H9 (cell line): Measurements from ENCODE around the gene PRSS23. TPM values are rescaled to one million over a fixed set of nuclear protein-coding genes. Genes with fewer than 3 reads are reported as not detected.

Source experiments
- DNase-seq: peaks from one replicate; pipeline ENCODE4 v3.0.0-alpha.2; 2017
- H2AFZ ChIP-seq: one replicate; pipeline ENCODE4 v1.6.1; 2013; ENCODE audit warnings: mild to moderate bottlenecking, low read length, control low read depth, moderate library complexity
- H2AK5ac ChIP-seq: 2 replicates; pipeline ENCODE4 v1.6.1; 2013; ENCODE audit warnings: low read length, control low read depth, mixed read lengths; ENCODE audit not compliant: insufficient read length
- H2BK120ac ChIP-seq: one replicate; pipeline ENCODE4 v1.6.1; 2013; ENCODE audit warnings: low read depth, mild to moderate bottlenecking, low read length, control low read depth, inconsistent platforms; ENCODE audit not compliant: poor library complexity, severe bottlenecking
- H2BK12ac ChIP-seq: 2 replicates; pipeline ENCODE4 v1.6.1; 2013; ENCODE audit warnings: low read length, control low read depth, mixed read lengths, low read depth; ENCODE audit not compliant: insufficient read length
- H2BK15ac ChIP-seq: 2 replicates; pipeline ENCODE4 v1.6.1; 2013; ENCODE audit warnings: low read depth, low read length, control low read depth
- H2BK20ac ChIP-seq: one replicate; pipeline ENCODE4 v1.6.1; 2013; ENCODE audit warnings: low read depth, mild to moderate bottlenecking, low read length, control low read depth, inconsistent platforms; ENCODE audit not compliant: poor library complexity, severe bottlenecking
- H2BK5ac ChIP-seq: 2 replicates; pipeline ENCODE4 v1.6.1; 2013; ENCODE audit warnings: low read length, control low read depth, mixed read lengths; ENCODE audit not compliant: insufficient read length
- H3K14ac ChIP-seq: 2 replicates; pipeline ENCODE4 v1.6.1; 2013; ENCODE audit warnings: low read length, control low read depth; ENCODE audit not compliant: insufficient read depth
- H3K18ac ChIP-seq: 2 replicates; pipeline ENCODE4 v1.6.1; 2013; ENCODE audit warnings: low read depth, mild to moderate bottlenecking, mixed read lengths, low read length, control low read depth; ENCODE audit not compliant: insufficient read length
- H3K23ac ChIP-seq: 2 replicates; pipeline ENCODE4 v1.6.1; 2013; ENCODE audit warnings: low read length, control low read depth, mixed read lengths, low read depth; ENCODE audit not compliant: insufficient read length
- H3K23me2 ChIP-seq: 2 replicates; pipeline ENCODE4 v1.6.1; 2013; ENCODE audit warnings: low read depth, mild to moderate bottlenecking, mixed read lengths, low read length, control low read depth; ENCODE audit not compliant: insufficient read length, poor library complexity, severe bottlenecking
- H3K27ac ChIP-seq: 2 replicates; pipeline ENCODE4 v1.5.1; 2013; ENCODE audit warnings: low read length, control low read depth, mixed read lengths, low read depth; ENCODE audit not compliant: insufficient read length
- H3K27me3 ChIP-seq: 2 replicates; pipeline ENCODE4 v1.6.1; 2013; ENCODE audit warnings: low read length, control low read depth, inconsistent platforms; ENCODE audit not compliant: insufficient read depth
- H3K4ac ChIP-seq: 2 replicates; pipeline ENCODE4 v1.6.1; 2013; ENCODE audit warnings: low read depth, mild to moderate bottlenecking, control low read depth, inconsistent platforms, low read length, moderate library complexity
- H3K4me1 ChIP-seq: 2 replicates; pipeline ENCODE4 v1.6.1; 2013; ENCODE audit warnings: low read length, control low read depth, inconsistent platforms; ENCODE audit not compliant: insufficient read depth
- H3K4me2 ChIP-seq: 2 replicates; pipeline ENCODE4 v1.6.1; 2013; ENCODE audit warnings: low read length, control low read depth, mixed read lengths; ENCODE audit not compliant: insufficient read length, insufficient read depth
- H3K56ac ChIP-seq: 2 replicates; pipeline ENCODE4 v1.6.1; 2013; ENCODE audit warnings: low read depth, mild to moderate bottlenecking, mixed read lengths, low read length, control low read depth; ENCODE audit not compliant: insufficient read length
- H3K79me1 ChIP-seq: 2 replicates; pipeline ENCODE4 v1.6.1; 2013; ENCODE audit warnings: low read depth, mild to moderate bottlenecking, moderate library complexity, low read length, control low read depth, inconsistent platforms; ENCODE audit not compliant: insufficient read depth, poor library complexity, severe bottlenecking
- H3K79me2 ChIP-seq: 2 replicates; pipeline ENCODE4 v1.6.1; 2013; ENCODE audit warnings: low read length, control low read depth, inconsistent platforms; ENCODE audit not compliant: insufficient read depth
- H3K9ac ChIP-seq: 2 replicates; pipeline ENCODE4 v1.6.1; 2013; ENCODE audit warnings: low read length, control low read depth, mixed read lengths; ENCODE audit not compliant: insufficient read length; ENCODE audit errors: extremely low read depth
- H3K9me3 ChIP-seq: one replicate; pipeline ENCODE4 v1.6.1; 2013; ENCODE audit warnings: low read depth, low read length, inconsistent platforms; ENCODE audit not compliant: control insufficient read depth
- H3T11ph ChIP-seq: one replicate; pipeline ENCODE4 v1.6.1; 2013; ENCODE audit warnings: mild to moderate bottlenecking, low read length, control low read depth, inconsistent platforms
- H4K20me1 ChIP-seq: one replicate; pipeline ENCODE4 v1.6.1; 2013; ENCODE audit not compliant: control insufficient read depth, insufficient read length, insufficient read depth
- H4K5ac ChIP-seq: 2 replicates; pipeline ENCODE4 v1.6.1; 2013; ENCODE audit warnings: low read depth, mild to moderate bottlenecking, mixed read lengths, low read length, control low read depth; ENCODE audit not compliant: insufficient read length
- H4K8ac ChIP-seq: replicated peaks from 2 replicates; pipeline ENCODE4 v1.6.1; 2013; ENCODE audit warnings: low read length, control low read depth, mixed read lengths, low read depth; ENCODE audit not compliant: insufficient read length
- H4K91ac ChIP-seq: 2 replicates; pipeline ENCODE4 v1.6.1; 2013; ENCODE audit warnings: low read depth, mild to moderate bottlenecking, moderate library complexity, mixed read lengths, low read length, control low read depth; ENCODE audit not compliant: insufficient read length
- H3K27ac Mint-ChIP-seq, 3 experiments: 2 replicates in 2 of 3; 3 replicates in 1 of 3; pipeline ENCODE4 v1.8.0; 2020 to 2021; ENCODE audit warnings: mixed read lengths in 3 of 3, mild to moderate bottlenecking in 1 of 3, moderate library complexity in 1 of 3
- H3K27me3 Mint-ChIP-seq: 2 replicates; pipeline ENCODE4 v1.8.0; 2021; ENCODE audit warnings: low read depth, mild to moderate bottlenecking, moderate library complexity, mixed read lengths
- H3K36me3 Mint-ChIP-seq, 3 experiments: 2 replicates in 2 of 3; 3 replicates in 1 of 3; pipeline ENCODE4 v1.8.0; 2020 to 2021; ENCODE audit warnings: low read depth in 3 of 3, mixed read lengths in 3 of 3; ENCODE audit not compliant: insufficient read depth in 1 of 3
- H3K4me1 Mint-ChIP-seq, 2 experiments: 2 replicates each; pipeline ENCODE4 v1.8.0; 2020; ENCODE audit warnings: mixed read lengths in 2 of 2
- H3K4me3 Mint-ChIP-seq, 2 experiments: 2 replicates in 1 of 2; 3 replicates in 1 of 2; pipeline ENCODE4 v1.8.0; 2020 to 2021; ENCODE audit warnings: mild to moderate bottlenecking in 2 of 2, mixed read lengths in 2 of 2, moderate library complexity in 1 of 2
- H3K9me3 Mint-ChIP-seq, 2 experiments: 2 replicates in 1 of 2; 3 replicates in 1 of 2; pipeline ENCODE4 v1.8.0; 2020; ENCODE audit warnings: mild to moderate bottlenecking in 2 of 2, mixed read lengths in 2 of 2, moderate library complexity in 1 of 2
- WGBS: extraction: QIAGEN DNeasy Blood & Tissue Kit; methylation state at CpG from one replicate; pipeline ENCODE4 v1.1.7; 2013; ENCODE audit warnings: missing lambda C conversion rate, low lambda C conversion rate, mixed read lengths; ENCODE audit not compliant: insufficient read length; ENCODE audit errors: extremely low coverage; 5-methylcytosine and 5-hydroxymethylcytosine counted together
- total RNA-seq: library from RNA; stranded (reverse); gene quantifications from 2 replicates; pipeline ENCODE4 v1.2.1, GENCODE V29; 2021
- TF ChIP-seq, protein P1 (sequence below): fragments of 200-600 bp; sonication (generic); conservative IDR thresholded peaks from 3 replicates; pipeline ENCODE4 v1.8.0; 2021; ENCODE audit warnings: antibody characterized with exemption, mild to moderate bottlenecking

The PRSS23 gene
- total RNA-seq, 1 experiment from 2014 or later: 6.9 TPM

DNA sequence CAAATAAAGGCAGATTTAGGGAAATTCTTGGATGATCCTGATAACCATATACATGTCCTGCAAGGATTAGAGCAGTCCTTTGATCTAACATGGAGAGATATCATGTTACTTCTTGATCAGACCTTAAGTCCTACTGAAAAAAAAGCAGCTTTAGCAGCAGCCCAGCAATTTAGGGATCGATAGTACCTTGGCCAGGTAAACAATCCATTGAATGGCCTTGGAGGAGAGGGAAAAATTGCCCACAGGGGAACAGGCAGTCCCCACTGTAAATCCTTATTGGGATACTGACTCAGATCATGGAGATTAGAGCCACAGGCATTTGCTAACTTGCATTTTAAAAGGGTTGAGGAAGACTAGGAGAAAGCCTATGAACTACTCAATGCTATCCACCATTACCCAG is 47.8 kb downstream of the PRSS23 start:
- no peak for DNase-seq
- Histone ChIP-seq H3K4ac (no peak overlapping the region), H2AFZ (no peak overlapping the region), H4K20me1 (no peaks in the 10 kb centered on the region), H2BK12ac (no peak overlapping the region), H4K8ac (no peak overlapping the region), H3K14ac (no peak overlapping the region), H3K27ac (no peak overlapping the region), H3K56ac (no peak overlapping the region), H2AK5ac (no peak overlapping the region), H2BK120ac (no peak overlapping the region), H2BK20ac (no peak overlapping the region), H3K79me1 (no peaks in the 10 kb centered on the region), H3K23me2 (no peaks in the 10 kb centered on the region), H4K91ac (no peak overlapping the region), H3K9ac (no peak overlapping the region), H3K79me2 (no peaks in the 10 kb centered on the region), H3K27me3 (no peaks in the 10 kb centered on the region), H4K5ac (no peak overlapping the region), H3T11ph (no peak overlapping the region), H3K23ac (no peak overlapping the region), H2BK5ac (no peak overlapping the region), H3K4me2 (no peak overlapping the region), H2BK15ac (no peak overlapping the region), H3K9me3 (no peaks in the 10 kb centered on the region), H3K18ac (no peak overlapping the region), H3K4me1 (no peaks in the 10 kb centered on the region)
- no CpG with 5 or more reads among the region's 1 CpG for WGBS
- Mint-ChIP-seq H3K36me3 (no peaks in the 10 kb centered on the region), H3K4me1 (peaks cover 10 to 11% of the 10 kb centered on the region in 2 experiments), H3K27ac (peak overlapping the region in 2 of 3 experiments; percentile 65 to 76; a peak in 5 of 7 replicates), H3K9me3 (no peaks in the 10 kb centered on the region; a peak in 1 of 5 replicates), H3K27me3 (no peaks in the 10 kb centered on the region), H3K4me3 (no peak overlapping the region)
- TF ChIP-seq, protein P1, sequence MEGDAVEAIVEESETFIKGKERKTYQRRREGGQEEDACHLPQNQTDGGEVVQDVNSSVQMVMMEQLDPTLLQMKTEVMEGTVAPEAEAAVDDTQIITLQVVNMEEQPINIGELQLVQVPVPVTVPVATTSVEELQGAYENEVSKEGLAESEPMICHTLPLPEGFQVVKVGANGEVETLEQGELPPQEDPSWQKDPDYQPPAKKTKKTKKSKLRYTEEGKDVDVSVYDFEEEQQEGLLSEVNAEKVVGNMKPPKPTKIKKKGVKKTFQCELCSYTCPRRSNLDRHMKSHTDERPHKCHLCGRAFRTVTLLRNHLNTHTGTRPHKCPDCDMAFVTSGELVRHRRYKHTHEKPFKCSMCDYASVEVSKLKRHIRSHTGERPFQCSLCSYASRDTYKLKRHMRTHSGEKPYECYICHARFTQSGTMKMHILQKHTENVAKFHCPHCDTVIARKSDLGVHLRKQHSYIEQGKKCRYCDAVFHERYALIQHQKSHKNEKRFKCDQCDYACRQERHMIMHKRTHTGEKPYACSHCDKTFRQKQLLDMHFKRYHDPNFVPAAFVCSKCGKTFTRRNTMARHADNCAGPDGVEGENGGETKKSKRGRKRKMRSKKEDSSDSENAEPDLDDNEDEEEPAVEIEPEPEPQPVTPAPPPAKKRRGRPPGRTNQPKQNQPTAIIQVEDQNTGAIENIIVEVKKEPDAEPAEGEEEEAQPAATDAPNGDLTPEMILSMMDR: no peak
